Stimulated activated CD8-positive, alpha-beta memory T cell treated with anti-CD3 and anti-CD28 coated beads, Interleukin-4, amount 100 ng/mL, for 24 hours (primary cell): ENCODE results near the gene BAG1.

Source experiments
- DNase-seq: peaks from one replicate; pipeline ENCODE4 v3.0.0-alpha.2; 2020; ENCODE audit warnings: low read depth

BAG1 gene

DNA sequence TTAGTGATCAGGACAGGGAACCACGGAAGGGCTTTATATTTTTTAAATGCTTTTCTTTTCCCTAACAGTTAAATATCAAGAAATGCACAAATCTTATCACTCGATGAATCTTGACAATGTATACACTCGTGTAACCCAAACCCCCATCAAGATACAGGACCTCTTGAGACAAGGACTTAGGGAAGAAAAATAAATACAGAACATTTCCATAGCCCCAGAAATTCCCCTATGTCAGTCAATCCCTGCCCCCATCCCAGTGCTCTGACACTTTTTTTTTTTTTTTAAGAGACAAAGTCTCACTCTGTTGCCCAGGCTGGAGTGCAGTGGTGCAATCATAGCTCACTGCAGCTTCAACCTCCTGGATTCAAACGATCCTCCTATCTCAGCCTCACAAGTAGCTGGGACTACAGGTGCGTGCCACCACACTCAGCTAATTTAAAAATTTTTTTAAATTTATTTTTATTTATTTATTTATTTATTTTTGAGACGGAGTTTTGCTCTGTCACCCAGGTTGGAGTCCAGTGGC lies 21.8 kb downstream of the BAG1 start:
- DNase-seq = no peak

DNA sequence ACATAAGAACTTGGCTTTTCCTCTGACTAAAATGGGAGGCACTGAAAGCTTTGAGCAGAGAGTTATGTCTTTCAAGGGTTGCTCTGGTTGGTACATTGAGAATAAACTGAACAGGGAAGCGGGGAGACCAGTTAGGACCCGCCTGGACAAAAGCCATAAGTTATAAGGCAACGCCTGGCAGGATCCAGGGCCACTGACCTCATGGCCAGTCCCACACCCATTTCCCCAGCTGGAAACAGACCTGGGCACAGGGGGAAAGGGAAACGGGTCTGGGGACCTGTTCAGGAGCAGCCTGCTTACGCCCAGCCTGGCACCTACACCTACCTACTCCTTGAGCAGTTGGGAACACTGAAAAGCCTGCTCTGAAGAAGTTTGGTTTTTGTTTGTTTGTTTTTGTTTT lies 23.2 kb downstream of the BAG1 start:
- no peak for DNase-seq

GRCh38 chr9:33239921-33240320 lies 24.6 kb downstream of the BAG1 start, which contains the start of gene SPINK4:
TSS of gene SPINK4 (plus strand) at chr9:33240167. CDS start at chr9:33240209, 42 bp downstream.
- DNase-seq = no peak

- DNase-seq = no peak
Measured at GRCh38 chr9:33236571-33236970, 27.9 kb downstream of the BAG1 start.

DNA sequence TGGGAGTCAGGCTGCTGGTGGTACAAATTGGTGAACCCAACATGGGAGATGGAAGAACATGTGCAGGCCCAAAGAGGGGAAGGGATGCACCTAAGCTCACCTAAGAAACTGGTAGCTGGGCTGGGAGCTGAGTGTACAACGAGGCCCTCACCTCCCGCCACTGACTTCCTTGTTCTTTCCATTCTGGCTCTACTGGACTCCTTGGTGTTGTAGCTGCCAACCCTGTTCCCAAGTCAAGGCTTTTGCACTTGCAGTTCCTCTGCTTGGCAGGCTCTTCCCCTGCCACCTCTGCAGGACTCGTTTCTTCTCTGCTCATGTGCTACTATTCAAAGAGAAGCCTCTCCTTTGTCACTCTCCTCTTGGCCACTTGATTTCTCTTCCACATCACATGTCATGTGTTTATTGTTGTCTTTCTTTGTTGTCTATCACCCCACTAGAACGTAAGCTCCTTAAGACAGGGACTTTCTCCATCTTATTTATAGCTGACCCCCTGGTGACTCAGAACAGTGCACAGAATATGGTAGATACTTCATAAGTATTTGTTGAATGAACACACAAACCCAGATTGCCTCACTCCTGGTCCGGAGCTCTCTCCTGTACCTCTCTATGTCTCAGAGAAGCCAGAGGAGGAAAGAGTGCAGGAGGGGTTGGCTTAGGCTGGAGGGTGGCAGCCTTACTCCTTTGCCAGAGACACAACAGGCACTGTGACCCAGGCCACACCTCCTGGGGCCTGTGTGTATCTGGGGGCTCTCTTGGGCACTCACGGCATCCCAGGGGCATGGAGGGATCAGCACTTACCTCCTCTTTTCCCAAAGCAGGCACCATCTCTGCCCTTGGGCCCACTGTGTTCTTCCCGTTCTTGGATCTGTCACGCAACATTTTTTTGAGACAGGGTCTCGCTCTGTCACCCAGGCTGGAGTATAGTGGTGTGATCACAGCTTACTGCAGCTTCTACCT lies 29.7 kb downstream of the BAG1 start:
- DNase-seq = no peak

- no peak for DNase-seq
Measured at GRCh38 chr9:33233626-33234342, 30.7 kb downstream of the BAG1 start.

DNA sequence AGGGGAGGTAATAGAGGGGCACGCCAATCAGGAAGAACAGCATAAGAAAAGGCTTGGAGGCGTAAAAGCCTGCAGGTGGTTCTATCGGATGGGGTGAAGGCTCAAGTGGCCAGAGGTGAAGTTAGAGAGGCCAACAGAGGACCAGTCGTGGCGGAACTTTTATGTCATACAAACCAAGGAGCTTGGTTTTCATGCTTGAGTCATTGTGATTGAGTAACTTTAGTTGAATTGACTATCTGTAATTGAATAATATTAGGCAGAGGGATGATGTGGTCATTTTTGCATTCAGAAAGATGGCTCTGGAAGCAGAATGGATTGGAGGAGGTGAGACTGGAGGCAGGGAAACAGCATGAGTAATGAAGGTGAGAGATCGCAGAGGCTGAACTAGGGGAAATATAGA lies 31.7 kb downstream of the BAG1 start:
- no peak for DNase-seq

- no peak for DNase-seq
Measured at GRCh38 chr9:33231623-33231942, 32.9 kb downstream of the BAG1 start.

DNA sequence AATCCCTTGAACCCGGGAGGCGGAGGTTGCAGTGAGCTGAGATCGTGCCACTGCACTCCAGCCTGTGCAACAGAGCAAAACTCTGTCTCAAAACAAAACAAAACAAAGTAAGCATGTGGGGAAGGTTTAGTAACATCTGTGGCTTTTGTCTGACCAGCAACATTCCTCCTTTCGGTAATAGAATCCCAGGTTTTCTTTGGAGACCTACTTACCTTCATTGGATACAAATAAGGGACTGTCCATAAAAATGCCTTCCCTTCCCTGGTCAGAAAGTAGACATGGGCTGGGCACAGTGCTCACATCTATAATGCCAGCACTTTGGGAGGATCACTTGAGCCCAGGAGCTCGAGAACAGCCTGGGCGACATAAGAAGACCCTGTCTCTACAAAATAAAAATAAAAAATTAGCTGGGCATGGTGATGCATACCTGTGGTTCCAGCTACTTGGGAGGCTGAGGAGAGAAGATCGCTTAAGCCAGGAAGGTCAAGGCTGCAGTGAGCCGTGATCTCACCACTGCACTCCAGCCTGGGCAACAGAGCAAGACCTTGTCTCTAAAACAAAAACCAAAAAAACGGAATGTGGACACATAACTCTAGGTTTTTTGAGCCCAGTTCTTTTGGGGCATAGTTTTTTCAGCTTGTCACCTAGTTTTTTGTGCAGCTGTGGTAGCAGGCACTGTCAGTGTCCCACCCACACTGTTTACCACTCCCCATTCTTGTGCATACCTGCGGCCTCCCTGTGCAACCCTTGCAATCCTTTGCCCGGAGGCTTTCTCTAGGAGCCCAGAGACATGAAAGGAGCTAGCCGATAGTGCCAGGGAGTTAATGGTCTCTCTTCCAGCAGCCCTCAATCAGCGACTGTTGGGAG lies 33.5 kb downstream of the BAG1 start:
- no peak for DNase-seq

DNA sequence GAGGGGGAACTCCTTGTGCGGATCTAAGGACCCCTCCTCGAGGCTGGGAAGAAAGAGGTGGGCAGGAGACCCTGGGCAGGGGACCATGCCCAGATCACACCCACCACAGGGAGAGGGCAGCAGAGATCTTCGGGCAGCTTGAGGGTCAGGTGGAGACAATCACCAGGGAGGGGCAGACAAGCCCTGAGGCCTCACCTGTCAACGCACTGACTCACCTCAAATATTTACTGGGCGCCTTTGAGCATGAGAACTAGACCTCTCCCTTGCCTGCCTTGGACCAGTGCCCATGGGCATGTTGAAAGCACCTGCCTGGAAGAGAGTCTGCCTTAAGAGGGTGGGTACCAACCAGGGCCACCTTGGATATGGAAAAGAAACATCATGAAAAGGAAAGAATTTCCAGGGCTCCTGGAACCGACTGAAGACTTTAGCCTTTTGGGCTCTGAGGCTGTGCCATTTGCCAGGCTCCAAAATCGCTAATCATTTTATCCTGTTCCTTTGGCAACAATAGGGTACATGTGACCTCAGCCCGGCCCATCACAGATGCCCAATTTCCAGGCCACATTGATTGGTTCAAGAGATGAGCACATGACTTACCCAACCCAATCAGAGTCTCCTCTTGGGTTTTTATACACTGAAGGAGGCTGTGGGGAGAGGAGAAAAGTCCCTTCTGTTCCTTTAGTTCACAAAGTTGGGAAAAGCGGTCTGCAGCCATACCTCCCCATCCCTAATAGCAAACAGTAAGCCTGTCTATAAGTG lies 35.0 kb downstream of the BAG1 start:
- DNase-seq = no peak

GRCh38 chr9:33228606-33229005 lies 35.9 kb downstream of the BAG1 start:
- no peak for DNase-seq

GRCh38 chr9:33227741-33228140 lies 36.8 kb downstream of the BAG1 start:
- DNase-seq = no peak

GRCh38 chr9:33227008-33227398 lies 37.5 kb downstream of the BAG1 start:
- DNase-seq = no peak

DNA sequence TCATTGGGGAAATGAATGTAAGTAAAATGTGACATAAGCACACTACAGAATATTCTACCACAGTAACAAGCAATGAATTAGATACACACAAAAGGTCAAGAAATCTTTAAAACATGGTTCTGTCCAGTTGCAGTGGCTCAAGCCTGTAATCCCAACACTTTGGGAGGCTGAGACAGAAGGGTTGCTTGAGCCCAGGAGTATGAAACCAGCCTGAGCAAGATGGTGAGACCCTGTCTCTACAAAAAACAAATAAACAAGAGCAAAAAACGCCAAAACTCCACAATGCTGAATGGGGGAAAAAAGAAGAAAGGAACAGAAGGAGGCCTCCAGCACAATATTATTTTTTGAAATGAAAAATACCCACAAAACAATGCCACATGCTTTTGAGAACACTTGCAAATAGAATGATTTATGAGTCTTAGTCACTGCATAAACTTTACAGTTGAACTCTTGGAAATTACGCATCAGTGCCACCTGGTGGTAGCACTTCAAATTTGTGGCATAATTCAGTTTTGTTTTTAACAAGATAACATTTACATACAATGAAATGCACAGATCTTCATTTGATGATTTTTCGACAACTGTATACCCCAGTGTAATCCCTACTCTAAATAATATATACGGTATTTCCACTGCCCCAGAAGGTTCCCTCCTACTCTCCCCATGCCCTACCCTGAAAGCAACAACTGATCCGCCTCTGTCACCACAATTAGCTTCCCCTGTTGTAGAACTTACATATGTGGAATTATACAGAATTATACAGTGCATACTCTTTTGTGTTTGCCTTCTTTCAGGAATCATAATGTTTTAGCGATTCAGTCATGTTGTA lies 39.0 kb downstream of the BAG1 start:
- peak; percentile 53 for DNase-seq

- no peak for DNase-seq
Measured at GRCh38 chr9:33223696-33224095, 40.8 kb downstream of the BAG1 start.

- DNase-seq = no peak
Measured at GRCh38 chr9:33222031-33222430, 42.5 kb downstream of the BAG1 start.

GRCh38 chr9:33221568-33221884 lies 43.0 kb downstream of the BAG1 start:
- no peak for DNase-seq

GRCh38 chr9:33220681-33221567 lies 43.6 kb downstream of the BAG1 start:
- DNase-seq = no peak

GRCh38 chr9:33211695-33212393 lies 52.7 kb downstream of the BAG1 start:
- DNase-seq = no peak
